ENCODE results near the gene NLRC5.

GRCh38 chr16:57094911-57095310 is 105.6 kb downstream of the NLRC5 start:
- TF ChIP-seq CTCF (IDR thresholded peaks at IDR 0.05), result no peak
- TF ChIP-seq EP300 (IDR thresholded peaks at IDR 0.05), result no peak

All from tibial nerve (tissue), 4 donors.